Tibial nerve (tissue), 3 donors: Measurements from ENCODE around the gene FAM221B.

Source experiments
- CTCF ChIP-seq, 5 experiments: fragments of 200-600 bp in 3 of 5; fragments of 450-650 bp in 2 of 5; sonication (generic) in 3 of 5; IDR thresholded peaks; one replicate each; pipeline ENCODE4 v1.5.1; 2016 to 2019; ENCODE audit warnings: antibody characterized with exemption in 5 of 5, mild to moderate bottlenecking in 3 of 5, moderate library complexity in 2 of 5
- POLR2A ChIP-seq, 2 donors: fragments of 450-650 bp; IDR thresholded peaks; one replicate each; pipeline ENCODE4 v1.6.1; 2017; ENCODE audit warnings: antibody characterized with exemption in 2 of 2, mild to moderate bottlenecking in 2 of 2, moderate library complexity in 2 of 2

GRCh38 chr9:35842795-35843194 is 14.3 kb upstream of the FAM221B start:
- TF ChIP-seq POLR2A (IDR thresholded peaks at IDR 0.05) (no peak), CTCF (IDR thresholded peaks at IDR 0.05) (no peak)
